HG03439 (cell line): ENCODE results near the gene AVPI1.

Source experiments
- ATAC-seq: cut with Tn5 transposase; IDR thresholded peaks from one replicate; pipeline ENCODE4 v1.9.1; 2021; ENCODE audit warnings: mild to moderate bottlenecking, moderate library complexity; ENCODE audit not compliant: unreplicated experiment

The AVPI1 gene, protein sequence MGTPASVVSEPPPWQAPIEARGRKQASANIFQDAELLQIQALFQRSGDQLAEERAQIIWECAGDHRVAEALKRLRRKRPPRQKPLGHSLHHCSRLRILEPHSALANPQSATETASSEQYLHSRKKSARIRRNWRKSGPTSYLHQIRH

GRCh38 chr10:97686962-97687784 is at the start of gene AVPI1:
Gene AVPI1, minus strand, starts transcription at chr10:97687241. Its CDS starts 7,336 bp downstream, at chr10:97679905.
- ATAC-seq, result peak; percentile 90

- peak; percentile 28 for ATAC-seq
Observed at GRCh38 chr10:97736403-97736901, 49.4 kb upstream of the AVPI1 start.

GRCh38 chr10:97734021-97734420 is 47.0 kb upstream of the AVPI1 start:
- ATAC-seq, result no peak

- ATAC-seq, result no peak
Observed at GRCh38 chr10:97733256-97733655, 46.2 kb upstream of the AVPI1 start.

GRCh38 chr10:97732052-97732359 is 45.0 kb upstream of the AVPI1 start:
- no peak for ATAC-seq

DNA sequence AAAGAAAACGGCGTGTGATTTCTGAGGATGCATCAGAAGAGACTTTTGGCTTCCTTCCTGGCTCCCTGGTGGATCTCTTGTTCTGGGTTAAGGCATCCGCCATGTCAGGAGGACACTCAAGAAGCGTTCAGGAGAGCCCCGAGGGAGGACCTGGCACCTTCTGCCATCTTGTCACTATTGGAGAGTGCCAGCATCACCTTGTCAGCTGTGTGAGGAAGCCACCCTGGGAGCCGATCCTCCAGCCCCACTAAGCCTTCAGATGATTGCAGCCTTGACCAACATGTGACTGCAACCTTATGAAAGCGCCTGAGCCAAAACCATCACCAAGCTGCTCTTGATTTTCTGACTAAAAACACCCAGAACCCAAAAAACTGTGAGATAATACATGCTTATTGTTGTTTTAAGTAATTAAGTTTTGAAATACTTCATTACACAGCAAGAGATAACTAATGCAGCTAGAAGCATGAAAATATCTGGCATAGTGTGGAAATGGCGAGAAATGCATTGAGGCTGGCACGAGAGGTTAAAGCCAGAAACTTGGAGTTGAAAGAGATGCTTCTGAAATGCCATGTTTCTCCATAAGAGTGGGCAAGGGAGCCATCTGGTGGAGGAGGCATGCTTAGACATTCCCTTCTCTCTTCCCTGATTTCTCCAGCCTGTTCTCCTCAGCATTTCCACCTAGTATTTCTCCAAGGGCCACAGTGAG is 44.5 kb upstream of the AVPI1 start:
- no peak for ATAC-seq

GRCh38 chr10:97729014-97729413 is 42.0 kb upstream of the AVPI1 start:
- ATAC-seq, result no peak

- ATAC-seq, result no peak
Observed at GRCh38 chr10:97726636-97727178, 39.7 kb upstream of the AVPI1 start.

DNA sequence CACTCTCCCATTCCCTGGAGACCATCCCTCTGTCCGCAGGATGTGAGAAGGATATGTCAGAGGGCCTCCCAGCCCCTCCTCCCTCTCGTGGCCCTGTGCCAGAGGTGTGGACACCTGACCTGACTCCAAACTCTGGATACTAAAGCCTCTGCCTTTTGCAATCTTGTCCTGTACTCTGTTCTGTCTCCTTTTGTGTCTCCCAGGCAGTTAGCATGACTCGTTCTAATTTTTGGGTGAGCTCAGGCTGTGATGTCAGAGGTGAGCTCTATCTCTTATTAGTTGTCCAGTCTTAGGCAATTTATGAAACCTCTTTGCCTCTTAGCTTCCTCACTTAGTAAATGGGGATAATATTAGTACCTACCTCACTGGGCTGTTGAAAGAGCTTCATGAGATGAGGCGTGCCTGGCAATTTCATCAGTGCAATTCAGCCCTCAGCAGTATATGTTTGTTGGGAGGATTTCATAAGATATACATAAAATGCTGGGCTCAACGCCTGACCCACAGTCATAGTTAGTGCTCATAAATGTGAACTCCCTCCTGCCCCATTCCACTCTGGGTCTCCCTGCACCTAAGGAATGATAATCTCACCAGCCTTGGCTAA is 37.4 kb upstream of the AVPI1 start:
- no peak for ATAC-seq

- no peak for ATAC-seq
Observed at GRCh38 chr10:97723001-97723400, 36.0 kb upstream of the AVPI1 start.

DNA sequence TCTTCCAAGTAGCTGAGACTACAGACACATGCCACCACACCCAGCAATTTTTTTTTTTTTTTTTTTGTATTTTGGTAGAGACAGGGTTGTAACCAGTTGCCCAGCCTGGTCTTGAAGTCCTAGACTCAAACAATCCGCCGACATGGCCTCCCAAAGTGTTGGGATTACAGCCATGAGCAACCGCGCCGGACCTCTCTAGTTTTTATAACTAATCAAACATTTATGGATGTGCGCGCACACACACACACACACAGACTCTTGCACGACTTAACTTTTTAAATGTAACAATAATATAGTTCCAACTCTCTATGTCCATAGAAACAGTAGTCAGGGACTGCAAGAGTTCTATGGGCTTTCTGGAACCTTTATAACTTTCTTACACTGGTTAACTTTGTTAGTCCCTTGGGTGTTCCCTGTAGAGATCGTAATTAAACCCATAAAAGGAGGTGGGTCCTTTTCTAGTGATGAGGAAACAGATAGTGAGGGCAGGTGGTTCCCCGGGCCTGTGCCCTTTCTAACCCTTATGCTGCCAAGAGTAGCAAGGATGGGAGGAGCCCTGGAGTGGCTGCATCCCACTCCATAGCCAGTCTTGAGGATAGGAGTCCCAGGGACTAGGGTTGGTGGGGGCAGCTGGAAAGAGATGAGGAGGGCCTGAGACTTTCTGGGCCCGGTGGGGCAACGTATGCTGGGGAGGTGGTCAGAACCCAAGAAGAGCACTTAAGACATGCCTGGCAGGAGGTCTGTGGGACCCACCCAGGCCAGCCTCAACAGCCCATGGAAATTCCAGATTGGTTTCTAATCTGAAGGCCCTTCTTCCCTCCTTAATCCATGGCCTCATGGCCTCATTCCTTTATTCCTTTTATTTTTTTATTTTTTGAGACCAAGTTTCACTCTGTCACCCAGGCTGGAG is 35.1 kb upstream of the AVPI1 start:
- no peak for ATAC-seq

- ATAC-seq, result no peak
Observed at GRCh38 chr10:97719602-97720001, 32.6 kb upstream of the AVPI1 start.

GRCh38 chr10:97718659-97719142 is 31.7 kb upstream of the AVPI1 start:
- ATAC-seq, result no peak

- ATAC-seq, result no peak
Observed at GRCh38 chr10:97718178-97718577, 31.1 kb upstream of the AVPI1 start.

DNA sequence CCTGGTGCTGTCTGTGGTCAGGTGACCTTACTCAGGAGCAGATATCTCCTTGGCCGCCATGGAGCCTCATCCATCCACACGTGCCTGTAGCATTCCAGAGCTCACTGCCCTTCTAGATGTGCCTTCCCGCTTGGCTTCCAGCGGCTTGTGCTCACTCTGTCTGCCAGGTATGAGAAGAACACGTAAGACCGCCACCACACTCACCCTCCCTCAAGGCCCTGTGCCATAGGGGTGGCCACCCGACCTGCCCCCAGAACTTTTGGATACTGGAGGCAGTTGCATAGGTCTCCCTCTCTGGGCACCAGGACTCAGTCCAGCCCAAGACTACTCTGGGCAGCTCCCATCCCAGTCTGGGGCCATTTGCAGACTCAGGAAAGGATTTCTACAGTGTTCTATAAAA is 30.6 kb upstream of the AVPI1 start:
- no peak for ATAC-seq

GRCh38 chr10:97715259-97715874 is 28.3 kb upstream of the AVPI1 start:
- no peak for ATAC-seq

- ATAC-seq, result peak; percentile 36
Observed at GRCh38 chr10:97714401-97715258, 27.6 kb upstream of the AVPI1 start.

DNA sequence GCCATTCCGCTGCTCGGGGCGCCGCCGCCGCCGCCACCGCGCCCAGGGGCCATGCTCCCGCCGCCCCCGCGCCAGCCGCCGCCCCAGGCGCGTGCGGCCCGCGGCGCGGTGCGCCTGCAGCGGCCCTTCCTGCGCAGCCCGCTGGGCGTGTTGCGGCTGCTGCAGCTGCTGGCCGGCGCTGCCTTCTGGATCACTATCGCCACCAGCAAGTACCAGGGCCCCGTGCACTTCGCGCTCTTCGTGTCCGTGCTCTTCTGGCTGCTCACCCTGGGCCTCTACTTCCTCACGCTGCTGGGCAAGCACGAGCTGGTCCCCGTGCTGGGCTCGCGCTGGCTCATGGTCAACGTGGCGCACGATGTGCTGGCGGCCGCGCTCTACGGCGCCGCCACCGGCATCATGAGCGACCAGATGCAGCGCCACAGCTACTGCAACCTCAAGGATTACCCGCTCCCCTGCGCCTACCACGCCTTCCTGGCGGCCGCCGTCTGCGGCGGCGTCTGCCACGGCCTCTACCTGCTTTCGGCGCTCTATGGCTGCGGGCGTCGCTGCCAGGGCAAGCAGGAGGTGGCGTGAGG is 26.9 kb upstream of the AVPI1 start:
- ATAC-seq, result peak; percentile 77
